Fibroblast of villous mesenchyme (primary cell): Measurements from ENCODE around the gene TNIP1. TPM values are rescaled to one million over a fixed set of nuclear protein-coding genes. Genes with fewer than 3 reads are reported as not detected.

Experiments
- DNase-seq: peaks from one replicate; pipeline ENCODE4 v3.0.0-alpha.2; 2010; ENCODE audit warnings: low read depth
- H3K4me3 ChIP-seq: 2 replicates; pipeline ENCODE4 v1.5.1; 2011; ENCODE audit warnings: low read depth, mild to moderate bottlenecking, low read length
- CTCF ChIP-seq: IDR thresholded peaks from 2 replicates; pipeline ENCODE4 v1.5.1; 2012; ENCODE audit warnings: low read depth, mild to moderate bottlenecking, low read length; ENCODE audit not compliant: insufficient read depth
- total RNA-seq: library from RNA; depleted of rRNA; stranded (reverse); fragments of >200 nt; gene quantifications from 2 replicates; pipeline ENCODE4 v1.2.3, GENCODE V29; 2012

The TNIP1 gene
- total RNA-seq, 1 donor: 108 TPM

GRCh38 chr5:151026088-151026487 lies 54.7 kb downstream of the TNIP1 start:
- H3K4me3 ChIP-seq: no peak overlapping the region
- no peak for TF ChIP-seq CTCF
- DNase-seq: no peak

- H3K4me3 ChIP-seq: no peak overlapping the region
- DNase-seq: no peak
- no peak for TF ChIP-seq CTCF
These were observed 55.6 kb downstream of the TNIP1 start for GRCh38 chr5:151025250-151025606.

- TF ChIP-seq CTCF: no peak
These were observed 56.2 kb downstream of the TNIP1 start for GRCh38 chr5:151024440-151025249.

GRCh38 chr5:151023651-151024050 lies 57.2 kb downstream of the TNIP1 start:
- no peak overlapping the region for H3K4me3 ChIP-seq
- DNase-seq: peak; percentile 84
- no peak for TF ChIP-seq CTCF

More at GRCh38 chr5:151024440-151025249, 56.2 kb downstream of the TNIP1 start:
- no peak overlapping the region for H3K4me3 ChIP-seq
- DNase-seq: no peak

- TF ChIP-seq CTCF: no peak
- H3K4me3 ChIP-seq: no peak overlapping the region
- peak; percentile 91 for DNase-seq
These were observed 57.7 kb downstream of the TNIP1 start for GRCh38 chr5:151023047-151023615.

- DNase-seq: no peak
- no peak overlapping the region for H3K4me3 ChIP-seq
- no peak for TF ChIP-seq CTCF
These were observed 58.3 kb downstream of the TNIP1 start for GRCh38 chr5:151022511-151023018.
